OCI-LY1 (cell line): ENCODE data around the gene TIGIT.

Experiments
- H2AFZ ChIP-seq: fragments of 200-600 bp; sonication (generic), shearing (Covaris generic); 2 replicates; pipeline ENCODE4 v1.6.0; 2014; ENCODE audit warnings: antibody characterized with exemption, mild to moderate bottlenecking, low read length
- H3F3A ChIP-seq: fragments of 200-600 bp; sonication (generic), shearing (Covaris generic); 2 replicates; pipeline ENCODE4 v1.6.0; 2014; ENCODE audit warnings: mild to moderate bottlenecking, antibody characterized with exemption, low read length, moderate library complexity; ENCODE audit not compliant: insufficient read depth
- H3K27ac ChIP-seq: fragments of 200-600 bp; sonication (generic); 2 replicates; pipeline ENCODE4 v1.5.1; 2014; ENCODE audit warnings: low read length, mixed run types, mild to moderate bottlenecking, low read depth; ENCODE audit not compliant: poor library complexity, severe bottlenecking
- H3K27me3 ChIP-seq: fragments of 200-600 bp; sonication (generic); 2 replicates; pipeline ENCODE4 v1.6.0; 2014; ENCODE audit warnings: antibody characterized with exemption, mild to moderate bottlenecking, low read length, moderate library complexity; ENCODE audit not compliant: insufficient read depth
- H3K36me3 ChIP-seq: fragments of 200-600 bp; sonication (generic); 2 replicates; pipeline ENCODE4 v1.6.1; 2014; ENCODE audit warnings: mild to moderate bottlenecking, antibody characterized with exemption, low read length, moderate library complexity, mixed read lengths; ENCODE audit not compliant: insufficient read depth
- H3K4me1 ChIP-seq: fragments of 200-600 bp; sonication (generic); 2 replicates; pipeline ENCODE4 v1.5.1; 2014; ENCODE audit warnings: mild to moderate bottlenecking, low read length, moderate library complexity; ENCODE audit not compliant: insufficient read depth, severe bottlenecking
- H3K4me2 ChIP-seq: fragments of 200-600 bp; sonication (generic), shearing (Covaris generic); 2 replicates; pipeline ENCODE4 v1.6.1; 2014; ENCODE audit warnings: low read length
- H3K4me3 ChIP-seq: fragments of 200-600 bp; sonication (generic); 2 replicates; pipeline ENCODE4 v1.5.1; 2014; ENCODE audit warnings: low read length, low read depth, mild to moderate bottlenecking, mixed read lengths; ENCODE audit not compliant: poor library complexity, severe bottlenecking
- H3K79me2 ChIP-seq: fragments of 200-600 bp; shearing (Covaris generic); 2 replicates; pipeline ENCODE4 v1.6.1; 2016; ENCODE audit warnings: mixed run types, low read length, mixed read lengths; ENCODE audit not compliant: insufficient read depth
- H3K9ac ChIP-seq: fragments of 200-600 bp; sonication (generic), shearing (Covaris generic); 2 replicates; pipeline ENCODE4 v1.6.1; 2014; ENCODE audit warnings: mild to moderate bottlenecking, low read length, mixed read lengths
- H3K9me2 ChIP-seq: fragments of 200-600 bp; sonication (generic), shearing (Covaris generic); 2 replicates; pipeline ENCODE4 v1.6.1; 2014; ENCODE audit warnings: low read depth, mild to moderate bottlenecking, low read length, mixed read lengths
- H3K9me3 ChIP-seq: fragments of 200-600 bp; shearing (Covaris generic); 2 replicates; pipeline ENCODE4 v1.6.1; 2014; ENCODE audit warnings: low read length, mixed read lengths
- H4K20me1 ChIP-seq: fragments of 200-600 bp; sonication (generic), shearing (Covaris generic); 2 replicates; pipeline ENCODE4 v1.6.0; 2016; ENCODE audit warnings: mild to moderate bottlenecking, low read length; ENCODE audit not compliant: insufficient read depth
- EZH2 ChIP-seq: fragments of 200-600 bp; sonication (generic), shearing (Covaris generic); IDR thresholded peaks from 2 replicates; pipeline ENCODE4 v1.8.0; 2017; ENCODE audit warnings: borderline replicate concordance, mixed run types, mild to moderate bottlenecking, antibody characterized with exemption, low read length, moderate library complexity, mixed read lengths
- TF ChIP-seq, protein P1 (sequence below): fragments of 200-600 bp; sonication (generic), shearing (Covaris generic); IDR thresholded peaks from 2 replicates; pipeline ENCODE4 v1.5.1; 2017; ENCODE audit warnings: mild to moderate bottlenecking, antibody characterized with exemption, low read length, moderate library complexity, mixed read lengths

Gene TIGIT

GRCh38 chr3:114331007-114331406 lies 37.2 kb downstream of the TIGIT start:
- no peak overlapping the region for H3K27ac ChIP-seq
- no peak overlapping the region for H2AFZ ChIP-seq
- no peaks in the 10 kb centered on the region for H4K20me1 ChIP-seq
- no peaks in the 10 kb centered on the region for H3K9me2 ChIP-seq
- peaks cover 6% of the 10 kb centered on the region; the same call in 1 of the 2 replicates for H3F3A ChIP-seq
- H3K36me3 ChIP-seq, result no peaks in the 10 kb centered on the region
- TF ChIP-seq, protein P1, sequence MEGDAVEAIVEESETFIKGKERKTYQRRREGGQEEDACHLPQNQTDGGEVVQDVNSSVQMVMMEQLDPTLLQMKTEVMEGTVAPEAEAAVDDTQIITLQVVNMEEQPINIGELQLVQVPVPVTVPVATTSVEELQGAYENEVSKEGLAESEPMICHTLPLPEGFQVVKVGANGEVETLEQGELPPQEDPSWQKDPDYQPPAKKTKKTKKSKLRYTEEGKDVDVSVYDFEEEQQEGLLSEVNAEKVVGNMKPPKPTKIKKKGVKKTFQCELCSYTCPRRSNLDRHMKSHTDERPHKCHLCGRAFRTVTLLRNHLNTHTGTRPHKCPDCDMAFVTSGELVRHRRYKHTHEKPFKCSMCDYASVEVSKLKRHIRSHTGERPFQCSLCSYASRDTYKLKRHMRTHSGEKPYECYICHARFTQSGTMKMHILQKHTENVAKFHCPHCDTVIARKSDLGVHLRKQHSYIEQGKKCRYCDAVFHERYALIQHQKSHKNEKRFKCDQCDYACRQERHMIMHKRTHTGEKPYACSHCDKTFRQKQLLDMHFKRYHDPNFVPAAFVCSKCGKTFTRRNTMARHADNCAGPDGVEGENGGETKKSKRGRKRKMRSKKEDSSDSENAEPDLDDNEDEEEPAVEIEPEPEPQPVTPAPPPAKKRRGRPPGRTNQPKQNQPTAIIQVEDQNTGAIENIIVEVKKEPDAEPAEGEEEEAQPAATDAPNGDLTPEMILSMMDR, result no peak
- no peak for TF ChIP-seq EZH2
- no peaks in the 10 kb centered on the region for H3K79me2 ChIP-seq
- H3K27me3 ChIP-seq, result no peaks in the 10 kb centered on the region
- H3K4me3 ChIP-seq, result no peak overlapping the region
- peaks cover 23% of the 10 kb centered on the region for H3K4me1 ChIP-seq
- peaks cover 11% of the 10 kb centered on the region for H3K9me3 ChIP-seq
- H3K4me2 ChIP-seq, result no peak overlapping the region
- no peak overlapping the region for H3K9ac ChIP-seq

DNA sequence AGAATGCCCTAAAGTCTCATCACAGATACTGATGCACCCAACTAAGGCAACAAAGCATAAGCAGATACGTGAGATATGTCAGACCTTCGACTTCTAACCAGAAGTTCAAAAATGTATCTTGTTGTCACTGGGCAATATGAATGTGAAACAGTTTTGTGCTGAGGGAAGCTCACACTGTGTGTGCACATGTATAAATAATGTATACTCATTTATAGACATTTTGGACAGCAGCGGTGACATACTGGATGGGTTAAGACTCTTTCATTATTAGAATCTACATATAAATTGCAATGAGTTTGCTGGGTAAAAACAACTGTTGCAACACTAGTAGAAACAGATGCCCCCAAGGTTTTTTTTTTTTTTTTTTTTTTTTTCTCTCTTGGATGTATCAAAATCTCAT lies 37.9 kb downstream of the TIGIT start:
- H3K9ac ChIP-seq, result no peak overlapping the region
- no peak overlapping the region for H2AFZ ChIP-seq
- H3K9me3 ChIP-seq, result peaks cover 11% of the 10 kb centered on the region
- no peaks in the 10 kb centered on the region for H3K9me2 ChIP-seq
- no peaks in the 10 kb centered on the region for H4K20me1 ChIP-seq
- no peak overlapping the region for H3K4me3 ChIP-seq
- no peak overlapping the region for H3K4me2 ChIP-seq
- no peaks in the 10 kb centered on the region for H3K79me2 ChIP-seq
- no peaks in the 10 kb centered on the region for H3K36me3 ChIP-seq
- peak overlapping the region; percentile 92 for H3K27ac ChIP-seq
- no peaks in the 10 kb centered on the region for H3K27me3 ChIP-seq
- H3F3A ChIP-seq, result peaks cover 6% of the 10 kb centered on the region; the same call in 1 of the 2 replicates
- H3K4me1 ChIP-seq, result peaks cover 23% of the 10 kb centered on the region
- TF ChIP-seq, protein P1, result no peak
- TF ChIP-seq EZH2, result no peak

DNA sequence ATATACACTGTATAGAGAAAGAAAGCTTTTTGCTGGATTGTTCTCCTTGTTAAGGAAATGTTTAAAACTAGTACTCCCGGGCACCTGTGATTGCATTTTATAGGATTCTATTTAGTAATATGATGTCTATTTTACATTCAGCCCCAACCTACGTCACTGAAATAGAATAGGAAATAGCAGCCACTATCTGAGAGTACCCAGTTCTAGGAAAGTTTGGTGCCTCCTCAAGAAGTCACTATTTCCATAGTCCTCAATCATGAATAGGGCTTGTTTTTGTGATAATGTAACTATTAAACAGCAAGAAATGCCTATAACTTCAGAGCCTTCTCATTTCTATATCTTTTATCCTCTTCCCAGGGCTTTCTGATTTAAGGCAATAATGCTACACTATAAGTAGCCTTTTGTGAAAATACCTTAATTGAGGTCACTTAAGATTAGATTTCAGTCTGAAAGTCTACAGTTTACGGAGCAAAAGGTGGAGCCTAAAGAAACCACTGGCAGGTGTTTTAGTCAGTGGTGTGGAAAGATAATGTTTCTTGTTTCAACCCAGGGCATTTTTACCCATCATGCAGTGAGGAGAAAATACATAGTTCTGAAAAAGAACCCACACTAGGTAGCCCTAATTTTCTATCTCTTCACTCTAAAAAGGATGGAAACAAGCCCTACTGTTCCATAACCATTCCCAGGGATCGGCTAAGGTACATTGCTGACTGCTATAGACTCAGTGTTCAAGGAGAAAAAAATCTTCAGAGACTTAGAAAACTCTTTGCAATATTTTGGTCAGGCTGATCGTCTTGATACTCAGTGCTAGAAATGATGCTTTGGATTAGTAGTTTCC lies 38.7 kb downstream of the TIGIT start:
- H3K27me3 ChIP-seq, result no peaks in the 10 kb centered on the region
- no peaks in the 10 kb centered on the region for H3K36me3 ChIP-seq
- peak overlapping the region; percentile 18 for H3K4me3 ChIP-seq
- TF ChIP-seq EZH2, result no peak
- TF ChIP-seq, protein P1, result no peak
- H3F3A ChIP-seq, result peaks cover 6% of the 10 kb centered on the region; the same call in 1 of the 2 replicates
- peak overlapping the region; percentile 44; the same call in 1 of the 2 replicates for H3K9ac ChIP-seq
- peaks cover 23% of the 10 kb centered on the region for H3K4me1 ChIP-seq
- no peaks in the 10 kb centered on the region for H4K20me1 ChIP-seq
- peaks cover 11% of the 10 kb centered on the region for H3K9me3 ChIP-seq
- H3K4me2 ChIP-seq, result peak overlapping the region; percentile 66
- H3K27ac ChIP-seq, result peak overlapping the region; percentile 92
- H3K79me2 ChIP-seq, result no peaks in the 10 kb centered on the region
- no peaks in the 10 kb centered on the region for H3K9me2 ChIP-seq
- peak overlapping the region; percentile 48 for H2AFZ ChIP-seq
